Vagina (tissue), 2 donors: ENCODE data around the gene GCDH. TPM values are rescaled to one million over a fixed set of nuclear protein-coding genes. Genes with fewer than 3 reads are reported as not detected.

Source experiments
- DNase-seq, 2 donors: peaks; one replicate each; pipeline ENCODE4 v3.0.0-alpha.2; 2017; ENCODE audit errors: extremely low spot score in 2 of 2
- H3K27ac ChIP-seq: fragments of 200-600 bp; sonication (generic); one replicate; pipeline ENCODE4 v1.5.1; 2019
- H3K27me3 ChIP-seq: fragments of 200-600 bp; sonication (generic); one replicate; pipeline ENCODE4 v1.5.1; 2019
- H3K36me3 ChIP-seq, 2 donors: fragments of 200-600 bp; sonication (generic); one replicate each; pipeline ENCODE4 v1.5.1; 2017 to 2019
- H3K4me1 ChIP-seq: fragments of 200-600 bp; sonication (generic); one replicate; pipeline ENCODE4 v1.5.1; 2019
- H3K4me3 ChIP-seq, 2 donors: fragments of 200-600 bp; sonication (generic); 1 replicate in 1 of 2; 2 replicates in 1 of 2; pipeline ENCODE4 v1.5.1; 2016 to 2019
- H3K9me3 ChIP-seq: fragments of 200-600 bp; sonication (generic); one replicate; pipeline ENCODE4 v1.5.1; 2019
- POLR2A ChIP-seq, 2 donors: fragments of 450-650 bp; IDR thresholded peaks; one replicate each; pipeline ENCODE4 v1.6.1; 2017; ENCODE audit warnings: antibody characterized with exemption in 2 of 2, mild to moderate bottlenecking in 2 of 2, moderate library complexity in 2 of 2
- POLR2AphosphoS5 ChIP-seq, 2 donors: sonication (generic); formaldehyde crosslinking; IDR thresholded peaks; one replicate each; pipeline ENCODE4 v1.9.0; 2017; ENCODE audit warnings: antibody characterized with exemption in 2 of 2, mild to moderate bottlenecking in 2 of 2, low read depth in 1 of 2; ENCODE audit not compliant: insufficient read depth in 1 of 2
- intact Hi-C: fragments of 100-400 bp; cut with DNase I; formaldehyde crosslinking; loops from one replicate; pipeline ENCODE4 v1.15.1; 2023
- total RNA-seq: library from RNA; depleted of rRNA; stranded (reverse); fragments of >200 nt; gene quantifications from one replicate; pipeline ENCODE4 v1.2.3, GENCODE V29; 2016
- TF ChIP-seq, protein P1 (sequence below), 3 experiments: fragments of 450-650 bp in 2 of 3; fragments of 200-600 bp in 1 of 3; sonication (generic) in 1 of 3; IDR thresholded peaks; one replicate each; pipeline ENCODE4 v1.5.1; 2017 to 2019; ENCODE audit warnings: antibody characterized with exemption in 3 of 3, mild to moderate bottlenecking in 2 of 3, moderate library complexity in 2 of 3

The GCDH gene
- total RNA-seq, 1 donor from 2014 or later: 23.6 TPM

- Histone ChIP-seq H3K9me3 (no peaks in the 10 kb centered on the region), H3K4me1 (peaks cover 14% of the 10 kb centered on the region), H3K27ac (peak overlapping the region; percentile 71), H3K4me3 (peak overlapping the region; percentile 89 to 92), H3K36me3 (peaks cover 0 to 21% of the 10 kb centered on the region in 2 donors), H3K27me3 (no peaks in the 10 kb centered on the region)
- no peak for DNase-seq
- intact Hi-C loops: loop anchor here (10.0 kb wide), 1 partner anchor 1547 kb away; the partner anchor contains the start of genes CCDC159 and TMEM205
- no peak for TF ChIP-seq POLR2A (IDR thresholded peaks at IDR 0.05)
- TF ChIP-seq, protein P1, sequence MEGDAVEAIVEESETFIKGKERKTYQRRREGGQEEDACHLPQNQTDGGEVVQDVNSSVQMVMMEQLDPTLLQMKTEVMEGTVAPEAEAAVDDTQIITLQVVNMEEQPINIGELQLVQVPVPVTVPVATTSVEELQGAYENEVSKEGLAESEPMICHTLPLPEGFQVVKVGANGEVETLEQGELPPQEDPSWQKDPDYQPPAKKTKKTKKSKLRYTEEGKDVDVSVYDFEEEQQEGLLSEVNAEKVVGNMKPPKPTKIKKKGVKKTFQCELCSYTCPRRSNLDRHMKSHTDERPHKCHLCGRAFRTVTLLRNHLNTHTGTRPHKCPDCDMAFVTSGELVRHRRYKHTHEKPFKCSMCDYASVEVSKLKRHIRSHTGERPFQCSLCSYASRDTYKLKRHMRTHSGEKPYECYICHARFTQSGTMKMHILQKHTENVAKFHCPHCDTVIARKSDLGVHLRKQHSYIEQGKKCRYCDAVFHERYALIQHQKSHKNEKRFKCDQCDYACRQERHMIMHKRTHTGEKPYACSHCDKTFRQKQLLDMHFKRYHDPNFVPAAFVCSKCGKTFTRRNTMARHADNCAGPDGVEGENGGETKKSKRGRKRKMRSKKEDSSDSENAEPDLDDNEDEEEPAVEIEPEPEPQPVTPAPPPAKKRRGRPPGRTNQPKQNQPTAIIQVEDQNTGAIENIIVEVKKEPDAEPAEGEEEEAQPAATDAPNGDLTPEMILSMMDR (IDR thresholded peaks at IDR 0.05): no peak
- no peak for TF ChIP-seq POLR2AphosphoS5 (IDR thresholded peaks at IDR 0.05; ENCODE audit: insufficient read depth in 1 of 2, low read depth in 1 of 2)
Measured at GRCh38 chr19:12891553-12892021, 627 bp downstream of the GCDH start.

DNA sequence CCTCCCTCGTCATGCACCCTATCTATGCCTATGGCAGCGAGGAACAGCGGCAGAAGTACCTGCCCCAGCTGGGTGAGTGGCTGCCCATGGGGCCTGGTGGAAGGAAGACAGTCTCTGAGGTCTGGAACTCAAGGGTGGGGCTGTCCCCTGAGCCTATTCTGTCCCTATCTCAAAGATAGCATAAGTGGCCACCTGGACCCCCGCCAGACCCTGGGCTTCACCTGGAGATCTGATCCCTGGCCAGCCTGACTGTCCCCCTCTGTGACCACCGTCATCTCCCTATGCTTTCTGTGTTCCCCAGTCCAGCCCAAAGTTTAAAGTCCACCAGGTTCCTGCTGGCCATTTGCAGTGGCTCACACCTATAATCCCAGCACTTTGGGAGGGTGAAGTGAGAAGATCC, 2.6 kb downstream of the GCDH start:
- Histone ChIP-seq H3K27me3 (no peaks in the 10 kb centered on the region), H3K4me1 (peaks cover 14% of the 10 kb centered on the region), H3K4me3 (no peak overlapping the region), H3K27ac (no peak overlapping the region), H3K9me3 (no peaks in the 10 kb centered on the region), H3K36me3 (peaks cover 0 to 37% of the 10 kb centered on the region in 2 donors)
- TF ChIP-seq, protein P1 (IDR thresholded peaks at IDR 0.05): no peak
- no peak for TF ChIP-seq POLR2A (IDR thresholded peaks at IDR 0.05)
- TF ChIP-seq POLR2AphosphoS5 (IDR thresholded peaks at IDR 0.05; ENCODE audit: insufficient read depth in 1 of 2, low read depth in 1 of 2): no peak
- DNase-seq: no peak
- intact Hi-C loops: loop anchor here (10.0 kb wide), 1 partner anchor 1549 kb away; the partner anchor contains the start of genes CCDC159 and TMEM205

DNA sequence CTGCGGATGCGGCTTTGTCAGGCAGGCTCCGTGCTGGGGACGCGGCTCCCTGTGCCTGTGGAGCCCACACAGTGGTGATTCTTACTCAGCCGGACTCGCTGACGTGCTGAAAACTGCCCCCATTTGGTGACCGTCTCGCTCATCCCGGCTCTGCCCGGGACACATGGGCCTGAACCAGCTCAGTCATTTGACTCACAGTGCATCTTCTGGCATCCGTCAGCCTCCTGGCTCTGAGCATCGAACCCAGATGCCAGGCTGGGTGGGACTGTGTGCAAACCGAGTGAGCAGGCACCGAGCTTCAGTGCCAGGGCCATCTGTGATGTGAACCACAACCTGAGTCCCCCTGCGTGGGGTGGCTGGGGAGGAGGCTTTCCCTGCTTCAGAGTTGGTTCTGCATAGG, 5.5 kb downstream of the GCDH start:
- Histone ChIP-seq H3K9me3 (no peaks in the 10 kb centered on the region), H3K36me3 (peaks cover 0 to 50% of the 10 kb centered on the region in 2 donors), H3K4me1 (peaks cover 12% of the 10 kb centered on the region), H3K27me3 (no peaks in the 10 kb centered on the region), H3K4me3 (no peak overlapping the region), H3K27ac (no peak overlapping the region)
- TF ChIP-seq POLR2AphosphoS5 (IDR thresholded peaks at IDR 0.05; ENCODE audit: insufficient read depth in 1 of 2, low read depth in 1 of 2) (no peak), POLR2A (IDR thresholded peaks at IDR 0.05) (no peak)
- TF ChIP-seq, protein P1 (IDR thresholded peaks at IDR 0.05): no peak
- intact Hi-C loops: loop anchor here (10.0 kb wide), 1 partner anchor 1552 kb away; the partner anchor contains the start of genes CCDC159 and TMEM205
- no peak for DNase-seq

GRCh38 chr19:12899891-12900518, 9.0 kb downstream of the GCDH start:
- H3K27ac ChIP-seq: no peak overlapping the region

More at GRCh38 chr19:12899891-12900518, 9.0 kb downstream of the GCDH start:
- Histone ChIP-seq H3K36me3 (peaks cover 0 to 34% of the 10 kb centered on the region in 2 donors), H3K9me3 (no peaks in the 10 kb centered on the region), H3K4me1 (no peaks in the 10 kb centered on the region), H3K27me3 (no peaks in the 10 kb centered on the region), H3K4me3 (no peak overlapping the region)
- intact Hi-C loops: loop anchor here (10.0 kb wide), 1 partner anchor 1555 kb away; the partner anchor contains the start of genes CCDC159 and TMEM205
- no peak for DNase-seq
- TF ChIP-seq POLR2A (IDR thresholded peaks at IDR 0.05): no peak
- TF ChIP-seq, protein P1 (IDR thresholded peaks at IDR 0.05): no peak
